Vagina (tissue), 2 donors: ENCODE measurements around the gene LOXL3. TPM values are rescaled to one million over a fixed set of nuclear protein-coding genes. Genes with fewer than 3 reads are reported as not detected.

Source experiments
- DNase-seq, 2 donors: peaks; one replicate each; pipeline ENCODE4 v3.0.0-alpha.2; 2017; ENCODE audit errors: extremely low spot score in 2 of 2
- H3K27ac ChIP-seq: fragments of 200-600 bp; sonication (generic); one replicate; pipeline ENCODE4 v1.5.1; 2019
- H3K27me3 ChIP-seq: fragments of 200-600 bp; sonication (generic); one replicate; pipeline ENCODE4 v1.5.1; 2019
- H3K36me3 ChIP-seq, 2 donors: fragments of 200-600 bp; sonication (generic); one replicate each; pipeline ENCODE4 v1.5.1; 2017 to 2019
- H3K4me1 ChIP-seq: fragments of 200-600 bp; sonication (generic); one replicate; pipeline ENCODE4 v1.5.1; 2019
- H3K4me3 ChIP-seq, 2 donors: fragments of 200-600 bp; sonication (generic); 1 replicate in 1 of 2; 2 replicates in 1 of 2; pipeline ENCODE4 v1.5.1; 2016 to 2019
- H3K9me3 ChIP-seq: fragments of 200-600 bp; sonication (generic); one replicate; pipeline ENCODE4 v1.5.1; 2019
- POLR2A ChIP-seq, 2 donors: fragments of 450-650 bp; IDR thresholded peaks; one replicate each; pipeline ENCODE4 v1.6.1; 2017; ENCODE audit warnings: antibody characterized with exemption in 2 of 2, mild to moderate bottlenecking in 2 of 2, moderate library complexity in 2 of 2
- POLR2AphosphoS5 ChIP-seq, 2 donors: sonication (generic); formaldehyde crosslinking; IDR thresholded peaks; one replicate each; pipeline ENCODE4 v1.9.0; 2017; ENCODE audit warnings: antibody characterized with exemption in 2 of 2, mild to moderate bottlenecking in 2 of 2, low read depth in 1 of 2; ENCODE audit not compliant: insufficient read depth in 1 of 2
- intact Hi-C: fragments of 100-400 bp; cut with DNase I; formaldehyde crosslinking; loops from one replicate; pipeline ENCODE4 v1.15.1; 2023
- total RNA-seq: library from RNA; depleted of rRNA; stranded (reverse); fragments of >200 nt; gene quantifications from one replicate; pipeline ENCODE4 v1.2.3, GENCODE V29; 2016
- TF ChIP-seq, protein P1 (sequence below), 3 experiments: fragments of 450-650 bp in 2 of 3; fragments of 200-600 bp in 1 of 3; sonication (generic) in 1 of 3; IDR thresholded peaks; one replicate each; pipeline ENCODE4 v1.5.1; 2017 to 2019; ENCODE audit warnings: antibody characterized with exemption in 3 of 3, mild to moderate bottlenecking in 2 of 3, moderate library complexity in 2 of 3

The LOXL3 gene
- total RNA-seq, 1 donor from 2014 or later = 6.1 TPM

DNA sequence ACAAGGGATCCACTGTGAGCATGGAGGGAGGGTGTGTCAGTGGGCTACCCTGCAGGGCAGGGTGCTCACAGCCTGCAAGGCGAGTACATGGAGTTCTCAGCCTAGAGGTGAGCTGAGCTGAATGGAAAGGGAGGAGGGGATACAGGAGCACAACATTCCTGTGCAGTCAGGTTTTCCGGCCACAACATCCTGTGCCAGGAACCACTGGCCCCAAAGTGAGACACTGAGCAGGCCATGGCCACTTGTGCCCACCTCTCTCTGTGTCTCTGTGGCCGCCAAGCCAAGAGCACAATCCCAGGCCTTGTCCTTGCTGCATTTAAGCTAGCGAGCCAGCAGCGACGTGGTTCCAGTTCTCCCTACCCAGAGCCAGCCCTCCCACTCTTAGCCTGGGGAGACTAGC lies 6.8 kb upstream of the LOXL3 start:
- TF ChIP-seq POLR2AphosphoS5 (IDR thresholded peaks at IDR 0.05; ENCODE audit: insufficient read depth in 1 of 2, low read depth in 1 of 2) = no peak
- TF ChIP-seq, protein P1, sequence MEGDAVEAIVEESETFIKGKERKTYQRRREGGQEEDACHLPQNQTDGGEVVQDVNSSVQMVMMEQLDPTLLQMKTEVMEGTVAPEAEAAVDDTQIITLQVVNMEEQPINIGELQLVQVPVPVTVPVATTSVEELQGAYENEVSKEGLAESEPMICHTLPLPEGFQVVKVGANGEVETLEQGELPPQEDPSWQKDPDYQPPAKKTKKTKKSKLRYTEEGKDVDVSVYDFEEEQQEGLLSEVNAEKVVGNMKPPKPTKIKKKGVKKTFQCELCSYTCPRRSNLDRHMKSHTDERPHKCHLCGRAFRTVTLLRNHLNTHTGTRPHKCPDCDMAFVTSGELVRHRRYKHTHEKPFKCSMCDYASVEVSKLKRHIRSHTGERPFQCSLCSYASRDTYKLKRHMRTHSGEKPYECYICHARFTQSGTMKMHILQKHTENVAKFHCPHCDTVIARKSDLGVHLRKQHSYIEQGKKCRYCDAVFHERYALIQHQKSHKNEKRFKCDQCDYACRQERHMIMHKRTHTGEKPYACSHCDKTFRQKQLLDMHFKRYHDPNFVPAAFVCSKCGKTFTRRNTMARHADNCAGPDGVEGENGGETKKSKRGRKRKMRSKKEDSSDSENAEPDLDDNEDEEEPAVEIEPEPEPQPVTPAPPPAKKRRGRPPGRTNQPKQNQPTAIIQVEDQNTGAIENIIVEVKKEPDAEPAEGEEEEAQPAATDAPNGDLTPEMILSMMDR (IDR thresholded peaks at IDR 0.05) = no peak
- no peak for TF ChIP-seq POLR2A (IDR thresholded peaks at IDR 0.05)
- Histone ChIP-seq H3K4me1 (peaks cover 5% of the 10 kb centered on the region), H3K36me3 (no peaks in the 10 kb centered on the region), H3K9me3 (no peaks in the 10 kb centered on the region), H3K27me3 (no peaks in the 10 kb centered on the region), H3K4me3 (no peak overlapping the region), H3K27ac (no peak overlapping the region)
- intact Hi-C loops = no loop called here
- DNase-seq = no peak

DNA sequence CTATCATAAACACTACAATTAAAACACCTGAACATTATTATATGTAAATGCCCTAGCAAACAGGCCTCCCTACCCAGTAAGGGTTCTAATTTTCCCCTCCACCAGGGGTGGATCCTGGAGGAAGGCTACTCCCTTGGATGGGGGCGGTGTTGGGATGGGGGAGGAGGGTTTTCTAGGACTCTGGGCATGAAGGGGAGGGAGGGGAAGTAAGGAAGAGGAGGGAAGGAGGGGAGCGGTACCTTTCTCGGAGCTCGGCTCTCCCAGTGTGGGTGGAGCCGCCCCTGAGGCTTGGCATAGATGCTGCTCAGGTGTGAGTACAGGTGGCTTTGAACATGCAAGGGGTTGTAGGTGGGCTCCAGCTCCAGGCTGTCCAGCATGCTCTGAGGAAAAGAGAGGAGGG lies 6.2 kb upstream of the LOXL3 start:
- TF ChIP-seq POLR2AphosphoS5 (IDR thresholded peaks at IDR 0.05; ENCODE audit: insufficient read depth in 1 of 2, low read depth in 1 of 2) = no peak
- TF ChIP-seq POLR2A (IDR thresholded peaks at IDR 0.05) = no peak
- TF ChIP-seq, protein P1 (IDR thresholded peaks at IDR 0.05) = no peak
- H3K4me3 ChIP-seq = no peak overlapping the region
- no peak overlapping the region for H3K27ac ChIP-seq
- peaks cover 11% of the 10 kb centered on the region for H3K4me1 ChIP-seq
- intact Hi-C loops = no loop called here
- H3K27me3 ChIP-seq = no peaks in the 10 kb centered on the region
- no peaks in the 10 kb centered on the region for H3K9me3 ChIP-seq
- no peaks in the 10 kb centered on the region for H3K36me3 ChIP-seq
- DNase-seq = no peak

DNA sequence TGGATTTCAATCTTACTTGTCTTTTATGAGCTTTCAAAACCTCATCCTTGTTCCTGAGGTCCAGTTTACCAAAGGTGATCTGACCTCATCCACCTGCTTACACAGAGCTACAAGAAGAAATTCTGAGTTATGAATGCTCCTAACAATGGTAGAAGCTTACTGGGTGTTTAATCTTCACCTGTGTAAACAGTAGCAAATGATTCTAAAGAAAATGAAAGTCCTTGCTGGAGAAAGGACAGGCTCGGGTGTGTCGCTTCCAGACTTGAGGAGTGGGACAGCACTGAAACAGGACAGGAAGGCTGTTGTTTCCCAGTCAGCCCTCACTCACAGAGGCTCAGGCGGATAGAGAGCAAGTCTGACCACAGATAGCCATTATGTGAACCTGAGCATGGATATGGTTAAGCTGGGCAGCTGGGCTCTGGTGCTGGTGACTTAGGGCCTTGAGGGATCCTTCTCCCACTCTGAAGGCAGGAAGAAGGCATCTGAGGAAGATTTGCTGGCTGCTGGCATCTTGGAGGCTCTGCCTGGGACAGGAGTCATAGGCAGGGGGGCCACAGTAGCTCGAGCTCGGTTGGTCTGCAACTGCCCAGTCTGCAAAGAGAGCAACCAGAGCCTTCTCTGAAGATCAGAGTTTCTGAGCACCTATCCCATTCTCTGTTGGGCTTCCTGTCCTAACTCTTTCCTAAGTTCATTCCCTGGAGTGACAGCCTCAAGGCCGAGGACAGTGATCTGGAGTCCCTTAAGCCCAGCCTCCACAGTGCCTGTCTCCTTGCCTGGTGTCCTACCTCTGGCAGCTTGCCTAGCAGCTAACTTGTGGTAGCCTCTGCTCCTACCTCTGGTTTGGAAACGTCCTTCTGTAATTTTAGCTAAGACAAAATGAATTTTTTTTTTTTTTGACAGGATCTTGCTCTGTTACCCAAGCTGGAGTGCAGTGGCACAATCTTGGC lies 4.8 kb upstream of the LOXL3 start:
- no peak for TF ChIP-seq POLR2A (IDR thresholded peaks at IDR 0.05)
- H3K27me3 ChIP-seq = no peaks in the 10 kb centered on the region
- H3K27ac ChIP-seq = no peak overlapping the region
- no peaks in the 10 kb centered on the region for H3K36me3 ChIP-seq
- no peak overlapping the region for H3K4me3 ChIP-seq
- no peak for DNase-seq
- H3K4me1 ChIP-seq = peaks cover 13% of the 10 kb centered on the region
- intact Hi-C loops = no loop called here
- H3K9me3 ChIP-seq = no peaks in the 10 kb centered on the region

DNA sequence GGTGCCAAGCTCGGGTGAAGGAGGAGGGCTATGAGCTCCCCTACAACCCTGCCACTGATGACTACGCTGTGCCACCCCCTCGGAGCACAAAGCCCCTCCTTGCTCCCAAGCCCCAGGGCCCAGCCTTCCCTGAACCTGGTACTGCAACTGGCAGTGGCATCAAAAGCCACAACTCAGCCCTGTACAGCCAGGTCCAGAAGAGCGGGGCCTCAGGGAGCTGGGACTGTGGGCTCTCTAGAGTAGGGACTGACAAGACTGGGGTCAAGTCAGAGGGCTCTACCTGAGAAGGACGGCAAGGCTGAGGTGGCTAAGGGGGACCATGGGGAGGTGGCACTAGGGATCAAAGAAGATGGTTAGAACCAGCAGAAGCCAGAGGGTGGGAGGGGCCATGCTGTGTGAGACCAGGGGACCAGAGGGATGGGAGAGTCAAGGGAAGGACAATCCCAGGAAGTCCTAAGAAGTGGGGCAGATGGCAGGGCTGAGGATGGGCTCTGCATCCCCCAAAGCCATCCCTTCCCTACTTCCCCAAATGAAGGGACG lies 3.2 kb upstream of the LOXL3 start:
- no peaks in the 10 kb centered on the region for H3K9me3 ChIP-seq
- no peak for DNase-seq
- TF ChIP-seq POLR2A (IDR thresholded peaks at IDR 0.05) = no peak
- TF ChIP-seq POLR2AphosphoS5 (IDR thresholded peaks at IDR 0.05; ENCODE audit: insufficient read depth in 1 of 2, low read depth in 1 of 2) = no peak
- TF ChIP-seq, protein P1 (IDR thresholded peaks at IDR 0.05) = no peak
- no peak overlapping the region for H3K4me3 ChIP-seq
- H3K27me3 ChIP-seq = no peaks in the 10 kb centered on the region
- no peaks in the 10 kb centered on the region for H3K36me3 ChIP-seq
- no peak overlapping the region for H3K27ac ChIP-seq
- peaks cover 29% of the 10 kb centered on the region for H3K4me1 ChIP-seq
- intact Hi-C loops = no loop called here

DNA sequence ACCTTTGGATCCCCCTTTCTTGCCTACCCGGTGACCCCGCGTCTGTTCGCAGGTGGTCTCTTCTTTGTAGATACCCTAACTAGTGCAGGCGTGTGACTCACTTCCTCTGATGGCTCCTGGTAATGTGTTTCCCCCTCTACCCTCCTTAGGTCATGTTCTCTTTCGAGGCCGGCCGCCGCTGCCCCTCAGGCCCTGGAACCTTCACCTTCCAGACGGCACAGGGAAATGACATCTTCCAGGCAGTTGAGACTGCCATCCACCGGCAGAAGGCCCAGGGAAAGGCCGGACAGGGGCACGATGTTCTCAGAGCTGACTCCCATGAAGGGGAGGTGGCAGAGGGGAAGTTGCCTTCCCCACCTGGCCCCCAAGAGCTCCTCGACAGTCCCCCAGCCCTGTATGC lies 2.4 kb upstream of the LOXL3 start:
- intact Hi-C loops = no loop called here
- no peak for DNase-seq
- TF ChIP-seq POLR2AphosphoS5 (IDR thresholded peaks at IDR 0.05; ENCODE audit: insufficient read depth in 1 of 2, low read depth in 1 of 2) (no peak), POLR2A (IDR thresholded peaks at IDR 0.05) (no peak)
- TF ChIP-seq, protein P1 (IDR thresholded peaks at IDR 0.05) = no peak

More for the DNA sequence above, 2.4 kb upstream of the LOXL3 start:
- Histone ChIP-seq H3K27ac (no peak overlapping the region), H3K9me3 (no peaks in the 10 kb centered on the region), H3K4me3 (no peak overlapping the region), H3K4me1 (peaks cover 29% of the 10 kb centered on the region), H3K36me3 (no peaks in the 10 kb centered on the region), H3K27me3 (no peaks in the 10 kb centered on the region)
